Epithelial cell of proximal tubule (primary cell): ENCODE data around the gene MSGN1. TPM values are rescaled to one million over a fixed set of nuclear protein-coding genes. Genes with fewer than 3 reads are reported as not detected.
"Not testable (repeated sequence)": the region's sequence is repeated elsewhere in the genome, so short reads cannot be mapped to it uniquely, and the experiment has no call there.

Experiments
- DNase-seq: peaks from one replicate; pipeline ENCODE4 v3.0.0-alpha.2; 2011; ENCODE audit warnings: low read depth
- H3K4me3 ChIP-seq: 2 replicates; pipeline ENCODE4 v1.5.1; 2011; ENCODE audit warnings: low read depth, mild to moderate bottlenecking, low read length
- CTCF ChIP-seq: conservative IDR thresholded peaks from 2 replicates; pipeline ENCODE4 v1.5.1; 2012; ENCODE audit warnings: low read depth, mild to moderate bottlenecking, low read length
- total RNA-seq: library from RNA; depleted of rRNA; stranded (reverse); fragments of >200 nt; gene quantifications from 2 replicates; pipeline ENCODE4 v1.2.3, GENCODE V29; 2015

Gene MSGN1
- total RNA-seq, 1 donor from 2014 or later = not detected

GRCh38 chr2:17814601-17815000 lies 1.7 kb upstream of the MSGN1 start:
- H3K4me3 ChIP-seq = no peak overlapping the region
- no peak for TF ChIP-seq CTCF
- no peak for DNase-seq

GRCh38 chr2:17815468-17816184 lies 634 bp upstream of the MSGN1 start:
- no peak for DNase-seq
- TF ChIP-seq CTCF = no peak
- H3K4me3 ChIP-seq = no peak overlapping the region

GRCh38 chr2:17818235-17818815 lies 2.1 kb downstream of the MSGN1 start:
- no peak for TF ChIP-seq CTCF
- DNase-seq = no peak
- H3K4me3 ChIP-seq = no peak overlapping the region

GRCh38 chr2:17821080-17821479 lies 4.8 kb downstream of the MSGN1 start:
- no peak overlapping the region for H3K4me3 ChIP-seq
- no peak for DNase-seq
- TF ChIP-seq CTCF = no peak

GRCh38 chr2:17821535-17822444 lies 5.5 kb downstream of the MSGN1 start:
- TF ChIP-seq CTCF = no peak
- H3K4me3 ChIP-seq = no peak overlapping the region
- DNase-seq = no peak

GRCh38 chr2:17822445-17823117 lies 6.3 kb downstream of the MSGN1 start:
- no peak for TF ChIP-seq CTCF
- no peak for DNase-seq
- no peak overlapping the region for H3K4me3 ChIP-seq

GRCh38 chr2:17823646-17824045 lies 7.4 kb downstream of the MSGN1 start:
- H3K4me3 ChIP-seq, DNase-seq: not testable (repeated sequence)
